Measurements from ENCODE around the gene ARHGAP6. TPM values are rescaled to one million over a fixed set of nuclear protein-coding genes. Genes with fewer than 3 reads are reported as not detected.

The ARHGAP6 gene
- total and polyA plus RNA-seq, 2 of the 13 experiments (the other 11 are each of a cell fraction or from before 2014, with no cell fraction given) = 0.11 TPM; not detected in 1

- TF ChIP-seq ZNF281 (CRISPR knock-in tag; IDR thresholded peaks at IDR 0.05; ENCODE audit: borderline replicate concordance) (no peak), MYPOP (CRISPR knock-in tag; IDR thresholded peaks at IDR 0.05) (no peak)
Observed at GRCh38 chrX:11464380-11464779, 201.3 kb downstream of the ARHGAP6 start (continued).

GRCh38 chrX:11462648-11463047 lies 203.1 kb downstream of the ARHGAP6 start:
- Histone ChIP-seq H3K79me2 (ENCODE audit: insufficient read depth, low read length) (no peaks in the 10 kb centered on the region), H3K36me3 (replicated peaks in 1 of 2; ENCODE audit: control insufficient read depth in 1 of 2, insufficient read depth in 2 of 2, low read length in 2 of 2) (no peaks in the 10 kb centered on the region), H4K20me1 (ENCODE audit: insufficient read depth, low read length) (no peaks in the 10 kb centered on the region), H3K4me2 (ENCODE audit: low read depth, low read length) (no peak overlapping the region), H3K4me3 (replicated peaks in 1 of 3; ENCODE audit: insufficient read depth in 1 of 3, low read depth in 2 of 3, low read length in 3 of 3) (no peak overlapping the region), H3K27me3 (ENCODE audit: control insufficient read depth in 1 of 2, insufficient read depth in 2 of 2, low read length in 2 of 2) (no peaks in the 10 kb centered on the region), H3K9ac (ENCODE audit: insufficient read depth, low read depth, low read length) (no peak overlapping the region), H2AFZ (ENCODE audit: low read length) (no peak overlapping the region), H3K27ac (ENCODE audit: extremely low read length, insufficient read depth, low read length) (no peak overlapping the region), H3K4me1 (ENCODE audit: insufficient read depth, low read length) (no peaks in the 10 kb centered on the region), H3K9me3 (ENCODE audit: low read length) (no peaks in the 10 kb centered on the region)
- BruUV-seq (replicated peaks) = no TSS peak
- ChIA-PET CTCF (ENCODE audit: low intra/inter-chr PET ratio, low total read pairs) (no interaction called here), POLR2A (no interaction called here)
- in situ Hi-C loops (cut with HindIII; ENCODE audit: extremely low pct_ligation_motif_present, low pct_unique_long_range_greater_than_20kb) (no loop called here), intact Hi-C loops (cut with micrococcal nuclease; ENCODE audit: unreplicated experiment) (no loop called here)
- 14% methylated on average over 1 of the region's 2 CpGs for WGBS (ENCODE audit: low lambda C conversion rate)
- DNase-seq (ENCODE audit: low spot score) (no peak), ATAC-seq (no peak), FAIRE-seq (no peak)
- TF ChIP-seq DR1 (CRISPR knock-in tag; IDR thresholded peaks at IDR 0.05) (no peak), ZNF12 (CRISPR knock-in tag; IDR thresholded peaks at IDR 0.05) (no peak), ZNF567 (CRISPR knock-in tag; IDR thresholded peaks at IDR 0.05; ENCODE audit: borderline replicate concordance) (no peak), ZNF333 (CRISPR knock-in tag; IDR thresholded peaks at IDR 0.05; ENCODE audit: borderline replicate concordance) (no peak), MAZ (IDR thresholded peaks at IDR 0.05; ENCODE audit: borderline replicate concordance, low read depth, low read length) (no peak), MAZ (CRISPR knock-in tag; IDR thresholded peaks at IDR 0.05; ENCODE audit: low read depth) (no peak), NFRKB (IDR thresholded peaks at IDR 0.05) (no peak), SETDB1 (CRISPR knock-in tag; IDR thresholded peaks at IDR 0.05; ENCODE audit: borderline replicate concordance) (no peak), KLF6 (CRISPR knock-in tag; IDR thresholded peaks at IDR 0.05) (no peak), SAFB2 (CRISPR knock-in tag; IDR thresholded peaks at IDR 0.05; ENCODE audit: borderline replicate concordance, low read depth) (no peak), ZNF280B (CRISPR knock-in tag; IDR thresholded peaks at IDR 0.05; ENCODE audit: borderline replicate concordance) (no peak), CHD2 (IDR thresholded peaks at IDR 0.05; ENCODE audit: low read depth, low read length) (no peak), GFI1 (CRISPR knock-in tag; IDR thresholded peaks at IDR 0.05; ENCODE audit: borderline replicate concordance) (no peak), PAX8 (CRISPR knock-in tag; IDR thresholded peaks at IDR 0.05; ENCODE audit: borderline replicate concordance) (no peak), KAT2B (IDR thresholded peaks at IDR 0.05; ENCODE audit: borderline replicate concordance, low read depth, low read length) (no peak), SNRNP70 (IDR thresholded peaks at IDR 0.05; ENCODE audit: low read depth, low read length) (no peak), ZNF839 (CRISPR knock-in tag; IDR thresholded peaks at IDR 0.05; ENCODE audit: borderline replicate concordance) (no peak), CEBPB (IDR thresholded peaks at IDR 0.05; ENCODE audit: borderline replicate concordance, low read depth, low read length) (no peak)

Measured in HepG2 (cell line).